ENCODE results near the gene LRRC72.

DNA sequence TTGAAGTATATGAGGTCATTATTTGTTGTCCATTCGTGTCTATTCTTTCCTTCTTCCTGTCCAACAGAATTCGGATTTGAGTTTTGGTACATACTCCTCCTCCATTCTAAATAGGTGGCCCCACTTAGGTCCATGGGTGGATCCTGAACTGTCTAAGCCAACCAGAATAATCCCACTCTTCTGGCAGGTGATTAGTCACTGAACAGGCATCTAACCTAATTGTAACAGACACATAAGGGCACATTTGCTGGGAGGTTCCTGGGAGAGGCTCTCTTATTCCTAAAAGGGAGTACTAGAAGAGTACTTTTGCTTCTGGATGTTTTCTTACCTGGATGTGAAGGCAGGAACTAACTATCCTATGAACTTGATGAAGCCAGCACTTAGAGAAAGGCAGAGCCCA, 16.8 kb downstream of the LRRC72 start:
- TF ChIP-seq, protein P1, sequence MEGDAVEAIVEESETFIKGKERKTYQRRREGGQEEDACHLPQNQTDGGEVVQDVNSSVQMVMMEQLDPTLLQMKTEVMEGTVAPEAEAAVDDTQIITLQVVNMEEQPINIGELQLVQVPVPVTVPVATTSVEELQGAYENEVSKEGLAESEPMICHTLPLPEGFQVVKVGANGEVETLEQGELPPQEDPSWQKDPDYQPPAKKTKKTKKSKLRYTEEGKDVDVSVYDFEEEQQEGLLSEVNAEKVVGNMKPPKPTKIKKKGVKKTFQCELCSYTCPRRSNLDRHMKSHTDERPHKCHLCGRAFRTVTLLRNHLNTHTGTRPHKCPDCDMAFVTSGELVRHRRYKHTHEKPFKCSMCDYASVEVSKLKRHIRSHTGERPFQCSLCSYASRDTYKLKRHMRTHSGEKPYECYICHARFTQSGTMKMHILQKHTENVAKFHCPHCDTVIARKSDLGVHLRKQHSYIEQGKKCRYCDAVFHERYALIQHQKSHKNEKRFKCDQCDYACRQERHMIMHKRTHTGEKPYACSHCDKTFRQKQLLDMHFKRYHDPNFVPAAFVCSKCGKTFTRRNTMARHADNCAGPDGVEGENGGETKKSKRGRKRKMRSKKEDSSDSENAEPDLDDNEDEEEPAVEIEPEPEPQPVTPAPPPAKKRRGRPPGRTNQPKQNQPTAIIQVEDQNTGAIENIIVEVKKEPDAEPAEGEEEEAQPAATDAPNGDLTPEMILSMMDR (IDR thresholded peaks at IDR 0.05; ENCODE audit: low read length) = no peak
- TF ChIP-seq EZH2 (optimal IDR thresholded peaks at IDR 0.05; ENCODE audit: low read depth, low read length) = no peak
- TF ChIP-seq EZH2phosphoT487 (IDR thresholded peaks at IDR 0.05; ENCODE audit: low read length) = no peak

Measured in MM.1S (cell line).